Stimulated activated CD4-positive, alpha-beta T cell treated with anti-CD3 and anti-CD28 coated beads, Interleukin-2, amount 100 ng/mL, for 48 hours (primary cell): ENCODE results near the gene SLC35F6.
"Not testable (repeated sequence)": the region's sequence is repeated elsewhere in the genome, so short reads cannot be mapped to it uniquely, and the experiment has no call there.

Experiments used
- DNase-seq, 2 donors: peaks; one replicate each; pipeline ENCODE4 v3.0.0-alpha.2; 2020

The SLC35F6 gene

DNA sequence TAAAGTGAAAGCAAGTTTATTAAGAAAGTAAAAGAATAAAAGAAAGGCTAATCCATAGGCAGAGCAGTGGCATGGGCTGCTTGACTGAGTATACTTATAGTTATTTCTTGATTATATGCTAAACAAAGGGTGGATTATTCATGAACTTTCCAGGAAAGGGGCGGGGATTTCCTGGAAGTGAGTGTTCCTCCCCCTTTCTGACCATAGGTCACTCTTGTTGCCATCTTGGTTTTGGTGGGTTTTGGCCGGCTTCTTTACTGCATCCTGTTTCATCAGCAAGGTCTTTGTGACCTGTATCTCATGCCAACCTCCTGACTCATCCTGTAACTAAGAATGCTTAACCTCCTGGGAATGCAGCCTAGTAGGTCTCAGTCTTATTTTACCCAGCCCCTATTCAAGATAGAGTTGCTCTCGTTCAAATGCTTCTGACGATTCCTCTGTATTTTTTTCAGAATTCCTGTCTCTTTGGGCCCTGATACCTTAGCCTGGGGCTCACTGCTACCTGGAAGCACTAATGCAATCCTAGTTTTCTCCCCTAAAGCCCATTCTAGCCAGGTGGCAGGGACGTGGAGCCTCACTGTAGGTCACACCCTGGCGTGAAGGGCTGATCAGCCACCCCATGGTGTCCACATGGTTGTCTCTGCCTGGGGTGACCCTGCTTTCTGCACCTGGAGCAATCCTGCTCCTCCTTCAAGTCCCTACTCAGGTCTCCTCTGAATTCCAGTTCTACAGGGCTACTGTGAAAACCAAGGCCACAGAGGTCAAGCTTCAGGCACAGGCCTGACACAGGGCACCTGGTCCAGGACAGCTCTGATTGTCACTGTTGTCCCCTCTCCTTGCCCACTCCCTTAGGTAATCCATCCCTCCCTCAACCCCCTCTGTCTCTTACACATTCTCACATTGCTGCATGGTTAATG lies 6.0 kb upstream of the SLC35F6 start:
- DNase-seq, result peak; percentile 18 to 24

DNA sequence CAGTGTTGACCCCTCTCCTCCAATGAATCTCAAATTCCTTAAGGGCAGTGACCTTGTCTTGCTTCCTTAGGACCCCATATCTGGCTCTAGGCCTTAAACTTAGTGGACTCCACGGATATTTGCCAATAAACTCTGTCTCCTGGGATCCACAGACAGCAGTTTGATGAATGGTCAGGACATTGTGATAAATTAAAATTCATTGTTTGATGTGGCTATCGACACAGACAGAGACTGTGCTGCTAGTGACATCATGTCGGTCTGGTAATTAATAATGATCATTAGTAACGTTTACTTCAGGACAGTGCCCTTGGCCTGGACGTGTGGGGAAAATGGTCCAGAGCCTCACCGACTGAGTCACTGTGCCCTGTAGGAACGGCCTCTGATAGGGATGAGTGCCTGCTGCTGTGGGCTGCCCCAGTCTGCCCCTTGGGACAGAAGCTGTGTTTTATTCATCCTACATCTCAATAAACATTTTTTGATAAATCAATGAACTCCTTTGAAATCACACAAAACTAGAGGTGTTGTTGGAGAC lies 5.2 kb upstream of the SLC35F6 start:
- no peak for DNase-seq

DNA sequence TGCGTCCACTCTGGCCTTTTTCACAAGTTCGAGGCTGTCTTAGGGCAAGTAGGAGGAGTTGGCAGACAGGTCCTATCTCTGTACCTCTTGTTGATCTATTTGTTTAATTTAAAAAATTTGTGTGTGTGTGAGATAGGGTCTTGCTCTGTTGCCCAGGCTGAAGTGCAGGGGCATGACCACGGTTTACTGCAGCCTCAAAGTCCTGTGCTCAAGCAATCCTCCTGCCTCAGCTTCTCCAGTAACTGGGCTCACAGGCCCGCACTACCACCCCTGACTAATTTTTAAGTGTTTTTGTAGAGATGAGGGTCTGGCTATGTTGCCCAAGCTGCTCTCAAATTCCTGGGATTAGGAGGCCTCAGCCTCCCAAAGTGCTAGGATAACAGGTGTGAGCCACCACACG lies 4.2 kb upstream of the SLC35F6 start:
- DNase-seq, result no peak

DNA sequence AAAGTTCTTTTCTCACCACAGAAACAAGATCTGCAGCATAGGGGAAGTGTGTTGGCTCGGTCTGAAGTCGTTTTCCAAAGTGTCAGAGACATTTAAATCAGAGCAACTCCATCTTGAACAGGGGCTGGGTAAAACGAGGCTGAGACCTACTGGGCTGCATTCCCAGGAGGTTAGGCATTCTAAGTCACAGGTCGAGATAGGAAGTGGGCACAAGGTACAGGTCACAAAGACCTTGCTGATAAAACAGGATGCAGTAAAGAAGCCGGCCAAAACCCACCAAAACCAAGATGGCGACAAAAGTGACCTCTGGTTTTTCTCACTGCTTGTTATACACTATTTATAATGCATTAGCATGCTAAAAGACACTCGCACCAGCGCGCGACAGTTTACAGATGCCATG lies 3.1 kb upstream of the SLC35F6 start:
- DNase-seq, result not testable (repeated sequence)

DNA sequence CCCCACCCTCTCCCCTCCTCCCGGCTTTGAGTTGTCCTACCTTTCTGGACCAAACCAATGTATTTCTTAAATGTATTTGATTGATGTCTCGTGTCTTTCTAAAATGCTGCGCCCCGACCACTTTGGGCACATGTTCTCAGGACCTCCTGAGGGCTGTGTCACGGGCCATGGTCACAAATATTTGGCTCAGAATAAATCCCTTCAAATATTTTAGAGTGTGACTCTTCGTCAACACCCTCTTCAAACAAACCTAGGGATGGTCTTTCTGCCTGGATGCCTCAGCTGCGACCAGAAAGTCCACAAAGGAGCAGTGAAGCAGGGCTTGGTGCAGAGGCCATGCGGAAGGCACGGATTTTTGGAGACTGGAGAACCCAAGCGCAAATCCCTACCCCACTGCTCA lies 1.1 kb upstream of the SLC35F6 start:
- no peak for DNase-seq

DNA sequence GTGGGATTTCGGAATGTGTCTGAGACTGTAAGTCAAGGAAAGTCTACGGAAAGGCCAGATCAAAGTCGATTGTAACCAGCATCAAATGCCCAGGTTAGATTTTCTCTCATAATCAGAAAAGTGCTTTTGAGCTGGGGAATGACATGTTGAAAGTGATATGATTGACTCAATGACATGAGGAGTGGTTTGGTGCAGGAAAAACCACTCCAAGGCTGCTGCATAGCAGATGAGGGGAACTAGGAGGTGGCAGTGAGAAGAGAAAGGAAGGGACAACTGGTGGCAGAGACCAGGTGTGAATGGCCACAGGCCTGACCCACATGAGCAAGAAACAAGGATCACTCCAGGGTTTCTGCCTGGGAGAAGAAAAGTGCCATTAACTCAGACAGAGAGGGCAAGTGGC lies 822 bp downstream of the SLC35F6 start:
- DNase-seq, result no peak

DNA sequence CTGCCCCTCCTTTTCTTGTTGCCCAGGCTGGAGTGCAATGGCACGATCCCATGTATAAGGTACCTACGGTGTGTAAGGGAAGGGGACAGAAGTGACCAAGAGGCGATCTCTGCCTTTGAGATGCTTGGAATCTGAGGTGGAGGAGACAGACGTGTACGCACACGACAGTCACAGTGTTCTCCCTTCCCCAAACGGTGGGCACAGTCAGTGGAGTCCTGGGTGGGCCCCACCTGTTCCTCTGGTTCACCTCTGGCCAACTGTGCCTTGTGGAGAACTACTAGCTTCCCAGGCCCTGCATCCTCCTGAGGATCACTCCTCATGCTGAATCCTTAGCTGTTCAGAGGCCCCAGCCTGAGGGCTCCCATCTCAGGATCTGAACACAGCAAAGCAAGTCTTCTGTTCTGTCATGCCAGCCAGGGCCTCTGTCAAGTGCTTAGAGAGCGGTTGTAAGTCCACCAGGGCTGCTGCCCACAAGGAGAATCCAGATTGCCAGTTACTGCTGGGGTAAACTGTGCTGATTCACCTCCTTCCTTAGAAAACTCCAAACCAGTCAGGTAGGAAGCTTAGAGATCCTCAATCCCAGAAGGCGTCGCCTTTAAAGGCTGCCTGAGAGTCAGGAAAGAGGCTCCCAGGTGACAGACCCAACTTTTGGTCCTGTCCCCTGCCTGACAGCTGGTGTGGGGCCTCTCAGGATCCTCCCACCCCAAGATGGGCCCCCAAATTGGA lies 1.6 kb downstream of the SLC35F6 start:
- DNase-seq, result no peak

DNA sequence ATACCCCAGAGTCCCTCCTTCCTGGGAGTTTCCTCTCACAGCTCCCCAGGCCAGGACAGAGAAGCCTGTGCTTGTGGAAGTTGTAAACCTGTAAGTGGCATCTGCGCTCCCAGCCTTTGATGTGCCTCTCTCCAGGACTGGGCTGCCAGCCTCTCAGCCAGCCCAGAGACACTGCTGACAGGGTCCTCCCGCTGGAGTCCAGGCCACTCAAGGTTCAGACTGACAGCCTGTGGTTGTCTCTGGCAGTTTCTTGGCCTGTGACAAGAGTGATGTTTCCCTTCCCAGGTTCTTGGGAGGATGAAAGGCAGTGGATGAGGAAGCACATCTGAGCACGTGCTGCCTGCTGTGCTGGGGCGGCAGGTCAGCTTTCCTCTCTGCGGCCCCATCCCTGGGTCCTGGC lies 3.0 kb downstream of the SLC35F6 start:
- no peak for DNase-seq

DNA sequence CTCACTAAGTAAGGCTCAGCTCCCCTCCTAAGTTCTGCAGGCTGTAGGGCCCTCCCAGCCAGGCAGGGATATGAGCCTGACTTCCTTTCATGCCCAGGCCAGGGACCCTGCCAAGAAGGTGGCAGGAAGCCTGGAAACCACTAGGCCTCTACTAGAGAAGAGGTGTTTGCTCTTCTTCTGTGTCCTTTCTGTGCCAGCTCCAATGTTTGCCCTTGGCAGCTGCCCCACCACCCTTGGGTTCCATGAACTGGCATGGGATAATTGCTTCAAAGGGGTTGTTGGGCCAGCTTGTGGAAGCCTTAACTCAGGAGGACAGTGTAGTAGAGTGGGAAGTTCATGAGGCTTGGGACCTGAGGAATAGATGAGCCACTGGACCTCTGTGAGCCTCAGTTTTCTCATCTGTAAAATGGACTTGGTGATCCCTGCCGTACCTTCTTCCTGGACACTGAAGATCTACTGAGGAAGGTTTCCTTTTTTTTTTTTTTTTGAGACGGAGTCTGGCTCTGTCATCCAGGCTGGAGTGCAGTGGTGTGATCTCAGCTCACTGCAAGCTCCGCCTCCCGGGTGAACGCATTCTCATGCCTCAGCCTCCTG lies 3.9 kb downstream of the SLC35F6 start:
- DNase-seq, result no peak

DNA sequence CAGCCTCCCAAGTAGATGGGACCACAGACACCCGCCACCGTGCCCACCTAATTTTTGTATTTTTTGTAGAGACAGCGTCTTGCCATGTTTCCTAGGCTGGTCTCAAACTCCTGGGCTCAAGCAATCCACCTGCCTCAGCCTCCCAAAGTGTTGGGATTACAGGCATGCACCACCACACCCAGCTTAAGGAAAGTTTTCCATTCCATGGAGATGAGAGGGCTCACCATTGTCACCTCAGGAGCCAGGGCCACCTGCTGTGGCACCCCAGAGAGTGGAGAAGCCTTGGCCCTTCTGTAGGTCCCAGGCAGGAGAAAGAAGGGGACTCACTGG lies 4.6 kb downstream of the SLC35F6 start:
- no peak for DNase-seq

DNA sequence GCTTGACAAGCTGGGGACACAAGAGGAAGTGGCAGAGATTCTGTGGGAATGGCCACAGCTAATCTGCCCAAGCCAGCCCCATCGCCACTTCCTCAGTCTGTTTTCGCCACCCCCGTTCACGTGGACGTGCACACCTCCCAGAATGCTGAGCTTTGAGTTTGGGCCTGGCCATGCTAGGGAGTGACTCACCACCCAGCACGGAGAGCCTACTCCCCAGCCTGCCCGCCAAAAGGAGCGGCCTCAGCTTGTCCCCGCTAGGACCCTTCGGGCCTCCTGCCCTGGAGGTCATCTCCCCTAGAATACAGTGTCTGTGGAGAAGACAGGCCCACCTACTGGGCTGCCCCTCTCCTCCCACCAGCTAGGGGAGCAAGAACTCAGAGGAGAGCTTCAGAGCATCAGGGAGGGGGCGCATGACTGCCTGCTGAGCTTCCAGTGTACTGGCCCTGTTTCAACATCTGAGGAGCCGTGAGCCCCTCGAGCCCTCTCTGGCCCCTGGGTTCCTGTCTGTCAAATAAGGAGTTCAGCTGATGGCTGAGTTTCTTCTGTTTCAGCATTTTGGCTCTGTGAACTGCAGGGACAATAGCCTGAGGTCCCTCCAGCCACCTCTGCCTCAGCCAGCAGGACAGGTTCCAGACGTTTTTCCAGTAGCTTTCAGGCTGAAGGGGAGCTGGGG lies 5.1 kb downstream of the SLC35F6 start:
- DNase-seq, result no peak

DNA sequence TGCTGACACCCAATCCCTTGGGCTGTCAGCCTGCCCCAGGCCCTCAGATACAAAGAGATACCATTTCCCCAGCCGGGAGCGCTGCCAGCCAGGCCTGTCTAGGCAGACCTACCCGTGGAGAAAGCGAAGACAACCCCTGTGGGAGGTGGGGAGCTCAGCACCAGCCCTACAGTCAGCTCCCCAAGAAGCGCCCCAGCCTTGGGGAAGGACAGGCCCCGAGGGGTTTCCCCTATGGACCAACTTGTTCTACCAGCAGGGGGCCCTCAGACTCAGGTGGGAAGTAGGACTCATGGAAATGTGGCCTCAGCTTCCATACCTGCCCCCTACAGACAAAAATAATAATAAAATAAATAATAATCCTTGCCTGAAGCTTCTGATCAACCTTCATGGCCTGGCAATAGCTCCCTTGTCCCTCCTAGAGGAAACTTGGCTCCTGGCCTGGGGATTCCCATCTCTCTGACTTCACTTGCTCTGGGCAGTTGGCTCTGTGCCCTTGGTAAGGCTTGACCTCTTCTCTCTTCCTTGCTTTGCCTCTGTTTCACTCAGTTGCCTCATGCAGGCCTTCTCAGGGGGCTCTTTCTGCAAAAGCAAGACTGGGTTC lies 7.0 kb downstream of the SLC35F6 start:
- DNase-seq, result no peak

DNA sequence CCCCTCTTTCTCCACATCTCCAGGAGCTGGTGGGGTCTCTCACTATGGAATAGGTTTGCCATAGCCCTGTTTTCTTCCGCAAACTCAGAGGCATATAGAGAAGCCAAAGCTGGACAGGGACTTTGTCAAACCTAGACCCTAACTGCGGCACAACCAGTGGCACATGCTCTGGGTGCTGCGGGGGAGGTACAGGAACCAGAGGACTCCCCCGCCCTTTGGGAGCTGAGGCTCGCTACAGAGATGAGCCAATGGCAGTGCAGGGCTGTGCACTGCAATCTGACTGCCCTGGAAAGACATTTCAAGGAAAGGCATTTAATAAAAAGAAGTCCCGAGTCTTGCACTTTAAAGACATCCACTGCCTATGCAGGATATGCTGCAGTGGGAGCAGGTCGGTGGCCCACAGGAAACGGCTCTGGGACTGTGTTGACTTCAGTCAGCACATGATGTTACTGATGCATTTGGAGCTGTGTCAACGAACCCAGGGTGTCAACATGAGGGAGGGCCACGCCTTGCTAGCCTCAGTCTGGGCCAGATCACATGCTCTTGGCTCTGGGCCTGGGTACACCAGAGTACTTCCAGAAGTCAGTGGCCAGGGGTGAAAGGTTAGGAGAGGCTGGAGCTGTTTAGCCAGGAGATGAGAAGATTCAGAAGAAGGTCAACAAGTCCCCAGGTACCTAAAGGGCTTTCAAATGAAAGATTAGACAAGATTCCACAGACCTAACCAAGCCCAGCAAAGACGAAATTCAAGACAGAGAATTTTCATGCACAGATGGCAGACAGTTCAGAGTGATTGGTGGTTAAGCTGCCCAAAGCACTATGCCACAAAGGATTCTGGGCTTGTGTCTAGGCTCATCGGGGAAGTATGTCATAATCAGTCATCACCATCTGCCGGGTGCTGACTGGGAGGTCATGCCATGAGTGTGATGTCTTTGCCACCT lies 8.2 kb downstream of the SLC35F6 start:
- no peak for DNase-seq

DNA sequence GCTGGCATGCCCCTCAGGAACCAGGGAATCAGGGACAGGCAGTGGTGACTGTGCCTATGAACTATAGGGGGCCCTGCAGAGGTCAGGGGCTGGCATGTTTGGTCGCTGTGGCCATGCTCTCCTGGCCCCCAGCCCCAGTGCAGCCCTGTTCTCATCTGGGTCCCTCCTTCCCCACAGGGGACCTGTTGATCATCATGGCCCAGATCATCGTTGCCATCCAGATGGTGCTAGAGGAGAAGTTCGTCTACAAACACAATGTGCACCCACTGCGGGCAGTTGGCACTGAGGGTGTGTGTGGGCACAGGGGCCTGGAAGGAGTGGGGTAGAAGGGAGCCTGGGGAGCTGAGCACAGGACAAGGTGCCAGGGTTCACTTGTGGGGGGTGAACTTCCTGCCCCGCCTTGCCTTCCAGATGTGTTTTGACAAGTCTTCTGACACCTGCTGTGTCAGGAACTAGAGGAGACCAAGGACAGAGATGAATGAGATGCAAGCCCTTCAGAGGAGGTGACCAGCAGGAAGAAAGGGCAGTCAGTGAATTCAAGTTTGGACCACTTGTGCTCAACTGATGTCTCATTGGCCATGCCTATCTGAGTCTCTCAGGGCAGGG lies 12.2 kb downstream of the SLC35F6 start:
- DNase-seq, result no peak

DNA sequence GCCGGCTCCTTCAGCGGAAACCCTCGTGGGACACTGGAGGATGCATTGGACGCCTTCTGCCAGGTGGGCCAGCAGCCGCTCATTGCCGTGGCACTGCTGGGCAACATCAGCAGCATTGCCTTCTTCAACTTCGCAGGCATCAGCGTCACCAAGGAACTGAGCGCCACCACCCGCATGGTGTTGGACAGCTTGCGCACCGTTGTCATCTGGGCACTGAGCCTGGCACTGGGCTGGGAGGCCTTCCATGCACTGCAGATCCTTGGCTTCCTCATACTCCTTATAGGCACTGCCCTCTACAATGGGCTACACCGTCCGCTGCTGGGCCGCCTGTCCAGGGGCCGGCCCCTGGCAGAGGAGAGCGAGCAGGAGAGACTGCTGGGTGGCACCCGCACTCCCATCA lies 14.0 kb downstream of the SLC35F6 start:
- no peak for DNase-seq

DNA sequence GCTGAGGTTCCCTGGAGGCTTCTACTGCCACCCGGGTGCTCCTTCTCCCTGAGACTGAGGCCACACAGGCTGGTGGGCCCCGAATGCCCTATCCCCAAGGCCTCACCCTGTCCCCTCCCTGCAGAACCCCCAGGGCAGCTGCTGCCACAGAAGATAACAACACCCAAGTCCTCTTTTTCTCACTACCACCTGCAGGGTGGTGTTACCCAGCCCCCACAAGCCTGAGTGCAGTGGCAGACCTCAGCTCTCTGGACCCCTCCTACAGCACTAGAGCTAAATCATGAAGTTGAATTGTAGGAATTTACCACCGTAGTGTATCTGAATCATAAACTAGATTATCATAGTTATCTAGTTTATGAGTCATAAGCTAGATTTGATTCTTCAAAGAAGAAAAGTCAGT lies 14.4 kb downstream of the SLC35F6 start:
- no peak for DNase-seq

DNA sequence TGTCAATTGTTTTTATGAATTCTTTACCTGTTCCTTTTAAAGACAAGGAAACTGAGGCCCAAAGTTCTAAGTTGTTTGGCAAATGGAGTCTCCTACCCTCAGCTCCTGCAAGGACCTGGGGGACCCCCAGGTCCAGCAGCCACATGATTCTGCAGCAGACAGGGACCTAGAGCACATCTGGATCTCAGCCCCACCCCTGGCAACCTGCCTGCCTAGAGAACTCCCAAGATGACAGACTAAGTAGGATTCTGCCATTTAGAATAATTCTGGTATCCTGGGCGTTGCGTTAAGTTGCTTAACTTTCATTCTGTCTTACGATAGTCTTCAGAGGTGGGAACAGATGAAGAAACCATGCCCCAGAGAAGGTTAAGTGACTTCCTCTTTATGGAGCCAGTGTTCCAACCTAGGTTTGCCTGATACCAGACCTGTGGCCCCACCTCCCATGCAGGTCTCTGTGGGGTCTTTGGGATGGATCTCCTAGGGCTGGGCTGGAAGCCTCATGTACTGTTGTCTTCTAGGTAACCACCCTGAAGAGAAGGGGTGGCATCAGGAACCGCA lies 16.2 kb downstream of the SLC35F6 start:
- no peak for DNase-seq

DNA sequence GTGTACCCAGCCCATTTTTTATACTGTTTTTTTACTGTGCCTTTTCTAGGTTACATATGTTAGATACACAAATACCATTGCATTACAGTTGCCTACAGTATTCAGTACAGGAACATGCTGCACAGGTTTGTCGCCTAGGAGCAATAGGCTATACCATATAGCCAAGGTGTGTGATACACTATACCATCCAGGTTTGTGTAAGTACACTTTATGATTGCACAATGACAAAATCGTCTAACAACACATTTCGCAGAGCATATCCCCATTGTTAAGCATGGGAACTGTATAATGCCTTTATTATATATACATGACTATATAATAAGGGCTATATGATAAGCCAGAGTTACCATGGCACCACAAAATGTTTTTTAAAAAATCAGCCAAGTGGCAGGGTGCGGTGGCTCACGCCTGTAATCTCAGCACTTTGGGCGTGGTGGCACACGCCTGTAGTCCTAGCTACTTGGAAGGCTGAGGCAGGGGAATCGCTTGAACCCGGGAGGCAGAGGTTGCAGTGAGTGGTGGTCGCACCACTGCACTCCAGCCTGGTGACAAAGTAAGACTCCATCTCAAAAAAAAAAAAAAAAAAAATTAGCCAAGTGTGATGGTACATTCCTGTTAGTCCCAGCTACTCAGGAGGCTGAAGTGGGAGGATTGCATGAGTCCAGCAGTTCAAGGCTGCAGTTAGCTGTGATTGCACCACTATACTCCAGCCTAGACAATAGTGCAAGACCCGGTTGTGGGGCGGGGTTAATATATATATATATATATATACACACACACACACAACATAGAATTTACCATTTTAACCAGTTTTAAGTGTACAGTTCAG lies 19.0 kb downstream of the SLC35F6 start:
- DNase-seq, result no peak

DNA sequence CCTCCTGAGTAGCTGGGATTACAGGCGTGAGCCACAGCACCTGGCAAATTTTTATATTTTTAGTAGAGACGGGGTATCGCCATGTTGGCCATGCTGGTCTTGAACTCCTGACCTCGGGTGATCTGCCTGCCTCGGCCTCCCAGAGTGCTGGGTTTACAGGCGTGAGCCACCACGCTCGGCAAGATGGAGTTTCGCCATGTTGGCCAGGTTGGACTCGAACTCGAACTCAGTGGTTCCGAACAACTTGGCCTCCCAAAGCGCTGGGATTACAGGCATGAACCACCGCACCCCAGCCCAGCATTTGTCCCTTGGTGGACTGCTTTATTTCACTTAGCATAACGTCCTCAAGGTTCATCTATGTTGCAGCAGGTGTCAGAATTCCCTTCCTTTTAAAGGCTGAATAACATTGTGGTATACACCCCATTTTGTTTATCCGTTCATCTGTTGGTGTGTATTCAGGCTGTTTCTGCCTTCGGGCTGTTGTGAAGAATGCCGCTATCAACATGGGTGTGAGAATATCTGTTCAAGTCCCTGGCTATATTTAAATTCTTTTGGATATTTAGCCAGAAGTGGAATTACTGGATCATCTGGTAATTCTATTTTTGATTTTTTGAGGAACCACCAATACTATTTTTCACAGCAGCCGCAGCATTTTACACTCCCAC lies 20.6 kb downstream of the SLC35F6 start:
- DNase-seq, result no peak
